Measurements from ENCODE around the gene BCL2L12.
A peak's percentile ranks its signal among the peaks of the same experiment; 100 is the strongest.

BCL2L12 gene

GRCh38 chr19:49690079-49690655, 24.4 kb downstream of the BCL2L12 start:
- Histone ChIP-seq H3K36me3 (ENCODE audit: insufficient read depth, low read length) (peaks cover 22% of the 10 kb centered on the region), H3K4me3 (ENCODE audit: low read length) (peak overlapping the region; percentile 62), H3K4me2 (ENCODE audit: low read length) (peak overlapping the region; percentile 83), H3K27me3 (ENCODE audit: control insufficient read depth, insufficient read depth, low read length) (no peaks in the 10 kb centered on the region), H3K9me3 (replicated peaks; ENCODE audit: low read length) (no peaks in the 10 kb centered on the region), H3K9ac (ENCODE audit: low read depth, low read length) (peak overlapping the region; percentile 49), H3K4me1 (ENCODE audit: control insufficient read depth, insufficient read depth, low read length) (peaks cover 19% of the 10 kb centered on the region)

DNA sequence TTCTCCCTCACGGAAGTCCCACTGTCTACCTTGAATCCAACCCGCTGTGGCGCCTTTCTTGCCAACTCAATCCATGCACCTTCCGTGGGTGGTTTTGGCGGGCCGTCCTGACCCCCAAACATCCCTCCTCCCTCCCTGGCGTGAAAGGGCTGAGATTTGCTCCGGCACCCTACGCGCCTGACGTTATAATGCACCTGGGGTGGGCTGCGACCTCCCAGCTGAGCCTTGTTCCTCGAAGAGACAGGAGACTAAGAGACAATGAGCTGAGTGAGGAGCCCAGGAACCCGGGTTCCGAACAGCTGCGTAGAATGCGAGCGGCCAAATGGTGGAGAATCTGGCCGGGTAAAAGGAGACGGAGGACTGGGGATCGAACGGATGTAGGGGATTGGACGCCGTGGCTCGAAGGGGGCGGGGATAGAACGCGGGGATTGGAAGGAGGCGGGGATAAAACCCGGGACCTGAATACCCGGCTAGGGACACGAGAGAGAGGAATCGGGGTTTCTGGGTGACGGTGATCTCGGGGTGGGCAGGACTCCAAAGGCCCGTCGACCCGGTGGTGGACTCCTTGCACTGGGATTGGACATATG, 25.0 kb downstream of the BCL2L12 start, which contains the start of gene CPT1C:
Gene CPT1C, plus strand, starts transcription at position 461 of the 587 bp plus-strand sequence. CDS start 1,137 bp downstream, outside the sequence.
- Histone ChIP-seq H3K9ac (ENCODE audit: low read depth, low read length) (peak within 1 kb of the TSS; percentile 49), H3K27me3 (ENCODE audit: control insufficient read depth, insufficient read depth, low read length) (no peaks in the 10 kb centered on the region), H3K4me3 (ENCODE audit: low read length) (peak within 1 kb of the TSS; percentile 62), H3K36me3 (ENCODE audit: insufficient read depth, low read length) (peaks cover 16% of the 10 kb centered on the region), H3K4me2 (ENCODE audit: low read length) (peak within 1 kb of the TSS; percentile 83), H3K9me3 (replicated peaks; ENCODE audit: low read length) (no peaks in the 10 kb centered on the region), H3K4me1 (ENCODE audit: control insufficient read depth, insufficient read depth, low read length) (peaks cover 19% of the 10 kb centered on the region)

GRCh38 chr19:49691243-49692146, 25.8 kb downstream of the BCL2L12 start:
- no peaks in the 10 kb centered on the region for H3K27me3 ChIP-seq (ENCODE audit: control insufficient read depth, insufficient read depth, low read length)
- peak overlapping the region; percentile 62 for H3K4me3 ChIP-seq (ENCODE audit: low read length)
- H3K9me3 ChIP-seq (replicated peaks; ENCODE audit: low read length): no peaks in the 10 kb centered on the region
- H3K9ac ChIP-seq (ENCODE audit: low read depth, low read length): peak overlapping the region; percentile 24
- peaks cover 9% of the 10 kb centered on the region for H3K36me3 ChIP-seq (ENCODE audit: insufficient read depth, low read length)
- H3K4me2 ChIP-seq (ENCODE audit: low read length): peak overlapping the region; percentile 83
- peaks cover 19% of the 10 kb centered on the region for H3K4me1 ChIP-seq (ENCODE audit: control insufficient read depth, insufficient read depth, low read length)

GRCh38 chr19:49692147-49692506, 26.4 kb downstream of the BCL2L12 start:
- Histone ChIP-seq H3K9ac (ENCODE audit: low read depth, low read length) (no peak overlapping the region), H3K4me2 (ENCODE audit: low read length) (no peak overlapping the region), H3K4me1 (ENCODE audit: control insufficient read depth, insufficient read depth, low read length) (peaks cover 19% of the 10 kb centered on the region), H3K9me3 (replicated peaks; ENCODE audit: low read length) (no peaks in the 10 kb centered on the region), H3K36me3 (ENCODE audit: insufficient read depth, low read length) (peaks cover 6% of the 10 kb centered on the region), H3K27me3 (ENCODE audit: control insufficient read depth, insufficient read depth, low read length) (no peaks in the 10 kb centered on the region), H3K4me3 (ENCODE audit: low read length) (no peak overlapping the region)

- Histone ChIP-seq H3K36me3 (ENCODE audit: insufficient read depth, low read length) (no peaks in the 10 kb centered on the region), H3K9ac (ENCODE audit: low read depth, low read length) (no peak overlapping the region), H3K4me2 (ENCODE audit: low read length) (no peak overlapping the region), H3K4me3 (ENCODE audit: low read length) (no peak overlapping the region), H3K9me3 (replicated peaks; ENCODE audit: low read length) (no peaks in the 10 kb centered on the region), H3K27me3 (ENCODE audit: control insufficient read depth, insufficient read depth, low read length) (no peaks in the 10 kb centered on the region), H3K4me1 (ENCODE audit: control insufficient read depth, insufficient read depth, low read length) (peaks cover 6% of the 10 kb centered on the region)
Measured at GRCh38 chr19:49696115-49696514, 30.4 kb downstream of the BCL2L12 start.

DNA sequence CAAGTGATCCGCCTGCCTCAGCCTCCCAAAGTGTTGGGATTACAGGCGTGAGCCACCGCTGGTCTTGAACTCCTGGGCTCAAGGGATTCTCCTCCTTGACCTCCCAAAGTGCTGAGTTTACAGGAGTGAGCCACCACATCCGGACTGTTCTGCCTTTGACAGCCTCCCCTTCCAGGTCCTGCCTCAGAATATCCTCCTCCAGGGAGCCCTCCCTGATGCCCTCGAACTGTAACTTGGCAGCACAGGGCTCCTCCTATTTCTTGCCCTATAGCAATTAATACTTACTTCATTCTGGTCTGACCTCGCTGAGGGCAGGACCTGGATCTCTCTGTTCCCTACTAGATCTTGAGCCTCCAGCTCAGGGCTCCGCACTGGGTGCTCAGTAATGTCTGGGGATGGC, 31.1 kb downstream of the BCL2L12 start:
- Histone ChIP-seq H3K27me3 (ENCODE audit: control insufficient read depth, insufficient read depth, low read length) (no peaks in the 10 kb centered on the region), H3K4me2 (ENCODE audit: low read length) (no peak overlapping the region), H3K9me3 (replicated peaks; ENCODE audit: low read length) (no peaks in the 10 kb centered on the region), H3K4me3 (ENCODE audit: low read length) (no peak overlapping the region), H3K9ac (ENCODE audit: low read depth, low read length) (no peak overlapping the region), H3K4me1 (ENCODE audit: control insufficient read depth, insufficient read depth, low read length) (no peaks in the 10 kb centered on the region), H3K36me3 (ENCODE audit: insufficient read depth, low read length) (no peaks in the 10 kb centered on the region)

- no peaks in the 10 kb centered on the region for H3K27me3 ChIP-seq (ENCODE audit: control insufficient read depth, insufficient read depth, low read length)
- H3K4me2 ChIP-seq (ENCODE audit: low read length): no peak overlapping the region
- no peak overlapping the region for H3K9ac ChIP-seq (ENCODE audit: low read depth, low read length)
- no peak overlapping the region for H3K4me3 ChIP-seq (ENCODE audit: low read length)
- no peaks in the 10 kb centered on the region for H3K9me3 ChIP-seq (replicated peaks; ENCODE audit: low read length)
- H3K36me3 ChIP-seq (ENCODE audit: insufficient read depth, low read length): no peaks in the 10 kb centered on the region
- H3K4me1 ChIP-seq (ENCODE audit: control insufficient read depth, insufficient read depth, low read length): no peaks in the 10 kb centered on the region
Measured at GRCh38 chr19:49699364-49699763, 33.6 kb downstream of the BCL2L12 start.

- H3K36me3 ChIP-seq (ENCODE audit: insufficient read depth, low read length): no peaks in the 10 kb centered on the region
- H3K9me3 ChIP-seq (replicated peaks; ENCODE audit: low read length): no peaks in the 10 kb centered on the region
- no peak overlapping the region for H3K9ac ChIP-seq (ENCODE audit: low read depth, low read length)
- H3K4me1 ChIP-seq (ENCODE audit: control insufficient read depth, insufficient read depth, low read length): no peaks in the 10 kb centered on the region
- no peak overlapping the region for H3K4me3 ChIP-seq (ENCODE audit: low read length)
- no peaks in the 10 kb centered on the region for H3K27me3 ChIP-seq (ENCODE audit: control insufficient read depth, insufficient read depth, low read length)
- H3K4me2 ChIP-seq (ENCODE audit: low read length): no peak overlapping the region
Measured at GRCh38 chr19:49700563-49700962, 34.8 kb downstream of the BCL2L12 start.

DNA sequence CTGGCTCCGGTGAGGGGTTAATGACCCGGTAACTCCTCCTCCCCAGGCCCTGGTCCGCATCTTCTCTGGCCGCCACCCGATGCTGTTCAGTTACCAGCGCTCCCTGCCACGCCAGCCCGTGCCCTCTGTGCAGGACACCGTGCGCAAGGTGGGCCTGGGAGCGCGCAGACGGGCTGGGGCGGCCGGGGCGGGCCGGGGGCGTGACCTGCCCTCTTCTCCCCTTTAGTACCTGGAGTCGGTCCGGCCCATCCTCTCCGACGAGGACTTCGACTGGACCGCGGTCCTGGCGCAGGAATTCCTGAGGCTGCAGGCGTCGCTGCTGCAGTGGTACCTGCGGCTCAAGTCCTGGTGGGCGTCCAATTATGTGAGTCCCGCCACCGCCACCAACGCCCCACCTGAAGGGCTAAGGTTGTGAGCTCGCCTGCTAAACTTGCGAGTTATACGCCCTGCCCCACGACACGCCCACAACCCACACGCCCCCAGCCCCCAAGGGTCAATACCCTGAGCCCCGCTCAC, 35.6 kb downstream of the BCL2L12 start:
- Histone ChIP-seq H3K4me1 (ENCODE audit: control insufficient read depth, insufficient read depth, low read length) (no peaks in the 10 kb centered on the region), H3K36me3 (ENCODE audit: insufficient read depth, low read length) (no peaks in the 10 kb centered on the region), H3K4me2 (ENCODE audit: low read length) (no peak overlapping the region), H3K9ac (ENCODE audit: low read depth, low read length) (no peak overlapping the region), H3K27me3 (ENCODE audit: control insufficient read depth, insufficient read depth, low read length) (no peaks in the 10 kb centered on the region), H3K9me3 (replicated peaks; ENCODE audit: low read length) (no peaks in the 10 kb centered on the region), H3K4me3 (ENCODE audit: low read length) (no peak overlapping the region)

- H3K9ac ChIP-seq (ENCODE audit: low read depth, low read length): no peak overlapping the region
- no peak overlapping the region for H3K4me2 ChIP-seq (ENCODE audit: low read length)
- H3K4me3 ChIP-seq (ENCODE audit: low read length): no peak overlapping the region
- no peaks in the 10 kb centered on the region for H3K4me1 ChIP-seq (ENCODE audit: control insufficient read depth, insufficient read depth, low read length)
- no peaks in the 10 kb centered on the region for H3K36me3 ChIP-seq (ENCODE audit: insufficient read depth, low read length)
- no peaks in the 10 kb centered on the region for H3K9me3 ChIP-seq (replicated peaks; ENCODE audit: low read length)
- H3K27me3 ChIP-seq (ENCODE audit: control insufficient read depth, insufficient read depth, low read length): no peaks in the 10 kb centered on the region
Measured at GRCh38 chr19:49704888-49705642, 39.3 kb downstream of the BCL2L12 start.

- Histone ChIP-seq H3K4me2 (ENCODE audit: low read length) (no peak overlapping the region), H3K9ac (ENCODE audit: low read depth, low read length) (no peak overlapping the region), H3K4me1 (ENCODE audit: control insufficient read depth, insufficient read depth, low read length) (peaks cover 7% of the 10 kb centered on the region), H3K9me3 (replicated peaks; ENCODE audit: low read length) (no peaks in the 10 kb centered on the region), H3K27me3 (ENCODE audit: control insufficient read depth, insufficient read depth, low read length) (no peaks in the 10 kb centered on the region), H3K4me3 (ENCODE audit: low read length) (no peak overlapping the region), H3K36me3 (ENCODE audit: insufficient read depth, low read length) (no peaks in the 10 kb centered on the region)
Measured at GRCh38 chr19:49705919-49706318, 40.2 kb downstream of the BCL2L12 start.
